BE2C (cell line): ENCODE data around the gene BAD.

Source experiments
- DNase-seq: peaks from one replicate; pipeline ENCODE4 v3.0.0-alpha.2; 2020
- H3K27me3 ChIP-seq: fragments of 250-450 bp; sonication (Bioruptor Pico); 2 replicates; pipeline ENCODE4 v1.5.1; 2020; ENCODE audit warnings: mild to moderate bottlenecking
- H3K36me3 ChIP-seq: fragments of 250-450 bp; sonication (Bioruptor Pico); 2 replicates; pipeline ENCODE4 v1.5.1; 2020; ENCODE audit warnings: mild to moderate bottlenecking
- H3K4me1 ChIP-seq: fragments of 250-450 bp; sonication (Bioruptor Pico); 2 replicates; pipeline ENCODE4 v1.5.1; 2020
- H3K4me3 ChIP-seq: 2 replicates; pipeline ENCODE4 v1.5.1; 2011; ENCODE audit warnings: low read depth, low read length
- H3K9me3 ChIP-seq: fragments of 250-450 bp; sonication (Bioruptor Pico); 2 replicates; pipeline ENCODE4 v1.5.1; 2020
- CTCF ChIP-seq: IDR thresholded peaks from 2 replicates; pipeline ENCODE4 v1.5.1; 2012; ENCODE audit warnings: mild to moderate bottlenecking, low read depth, low read length

BAD gene

GRCh38 chr11:64296830-64297698 is 12.6 kb upstream of the BAD start:
- no peak for DNase-seq
- peaks cover 62% of the 10 kb centered on the region for H3K27me3 ChIP-seq
- no peak for TF ChIP-seq CTCF
- no peaks in the 10 kb centered on the region for H3K36me3 ChIP-seq
- no peaks in the 10 kb centered on the region for H3K4me1 ChIP-seq
- no peaks in the 10 kb centered on the region for H3K9me3 ChIP-seq
- no peak overlapping the region for H3K4me3 ChIP-seq

GRCh38 chr11:64296236-64296635 is 11.8 kb upstream of the BAD start:
- TF ChIP-seq CTCF = no peak
- H3K27me3 ChIP-seq = peaks cover 70% of the 10 kb centered on the region
- DNase-seq = no peak

GRCh38 chr11:64295760-64296159 is 11.3 kb upstream of the BAD start:
- no peak for DNase-seq

More at GRCh38 chr11:64296236-64296635, 11.8 kb upstream of the BAD start:
- H3K4me3 ChIP-seq = no peak overlapping the region
- no peaks in the 10 kb centered on the region for H3K4me1 ChIP-seq
- no peaks in the 10 kb centered on the region for H3K36me3 ChIP-seq
- H3K9me3 ChIP-seq = no peaks in the 10 kb centered on the region

GRCh38 chr11:64294774-64295173 is 10.3 kb upstream of the BAD start:
- no peak for TF ChIP-seq CTCF
- no peak overlapping the region for H3K4me3 ChIP-seq
- no peaks in the 10 kb centered on the region for H3K9me3 ChIP-seq
- no peak for DNase-seq
- no peaks in the 10 kb centered on the region for H3K36me3 ChIP-seq
- no peaks in the 10 kb centered on the region for H3K4me1 ChIP-seq
- peaks cover 70% of the 10 kb centered on the region for H3K27me3 ChIP-seq

More at GRCh38 chr11:64295760-64296159, 11.3 kb upstream of the BAD start:
- H3K27me3 ChIP-seq = peaks cover 73% of the 10 kb centered on the region
- no peaks in the 10 kb centered on the region for H3K36me3 ChIP-seq
- no peak overlapping the region for H3K4me3 ChIP-seq
- no peaks in the 10 kb centered on the region for H3K9me3 ChIP-seq
- no peaks in the 10 kb centered on the region for H3K4me1 ChIP-seq
- TF ChIP-seq CTCF = no peak

- no peak for TF ChIP-seq CTCF
- H3K27me3 ChIP-seq = peaks cover 51% of the 10 kb centered on the region
- H3K9me3 ChIP-seq = no peaks in the 10 kb centered on the region
- H3K4me1 ChIP-seq = no peaks in the 10 kb centered on the region
- DNase-seq = no peak
- no peak overlapping the region for H3K4me3 ChIP-seq
- H3K36me3 ChIP-seq = no peaks in the 10 kb centered on the region
Observed at GRCh38 chr11:64292460-64293254, 8.2 kb upstream of the BAD start.
